OCI-LY1 (cell line): ENCODE data around the gene POLD4.
A peak's percentile ranks its signal among the peaks of the same experiment; 100 is the strongest.

Experiments
- H2AFZ ChIP-seq: fragments of 200-600 bp; sonication (generic), shearing (Covaris generic); 2 replicates; pipeline ENCODE4 v1.6.0; 2014; ENCODE audit warnings: antibody characterized with exemption, mild to moderate bottlenecking, low read length
- H3F3A ChIP-seq: fragments of 200-600 bp; sonication (generic), shearing (Covaris generic); 2 replicates; pipeline ENCODE4 v1.6.0; 2014; ENCODE audit warnings: mild to moderate bottlenecking, antibody characterized with exemption, low read length, moderate library complexity; ENCODE audit not compliant: insufficient read depth
- H3K27ac ChIP-seq: fragments of 200-600 bp; sonication (generic); 2 replicates; pipeline ENCODE4 v1.5.1; 2014; ENCODE audit warnings: low read length, mixed run types, mild to moderate bottlenecking, low read depth; ENCODE audit not compliant: poor library complexity, severe bottlenecking
- H3K27me3 ChIP-seq: fragments of 200-600 bp; sonication (generic); 2 replicates; pipeline ENCODE4 v1.6.0; 2014; ENCODE audit warnings: antibody characterized with exemption, mild to moderate bottlenecking, low read length, moderate library complexity; ENCODE audit not compliant: insufficient read depth
- H3K36me3 ChIP-seq: fragments of 200-600 bp; sonication (generic); 2 replicates; pipeline ENCODE4 v1.6.1; 2014; ENCODE audit warnings: mild to moderate bottlenecking, antibody characterized with exemption, low read length, moderate library complexity, mixed read lengths; ENCODE audit not compliant: insufficient read depth
- H3K4me1 ChIP-seq: fragments of 200-600 bp; sonication (generic); 2 replicates; pipeline ENCODE4 v1.5.1; 2014; ENCODE audit warnings: mild to moderate bottlenecking, low read length, moderate library complexity; ENCODE audit not compliant: insufficient read depth, severe bottlenecking
- H3K4me2 ChIP-seq: fragments of 200-600 bp; sonication (generic), shearing (Covaris generic); 2 replicates; pipeline ENCODE4 v1.6.1; 2014; ENCODE audit warnings: low read length
- H3K4me3 ChIP-seq: fragments of 200-600 bp; sonication (generic); 2 replicates; pipeline ENCODE4 v1.5.1; 2014; ENCODE audit warnings: low read length, low read depth, mild to moderate bottlenecking, mixed read lengths; ENCODE audit not compliant: poor library complexity, severe bottlenecking
- H3K79me2 ChIP-seq: fragments of 200-600 bp; shearing (Covaris generic); 2 replicates; pipeline ENCODE4 v1.6.1; 2016; ENCODE audit warnings: mixed run types, low read length, mixed read lengths; ENCODE audit not compliant: insufficient read depth
- H3K9ac ChIP-seq: fragments of 200-600 bp; sonication (generic), shearing (Covaris generic); 2 replicates; pipeline ENCODE4 v1.6.1; 2014; ENCODE audit warnings: mild to moderate bottlenecking, low read length, mixed read lengths
- H3K9me2 ChIP-seq: fragments of 200-600 bp; sonication (generic), shearing (Covaris generic); 2 replicates; pipeline ENCODE4 v1.6.1; 2014; ENCODE audit warnings: low read depth, mild to moderate bottlenecking, low read length, mixed read lengths
- H3K9me3 ChIP-seq: fragments of 200-600 bp; shearing (Covaris generic); 2 replicates; pipeline ENCODE4 v1.6.1; 2014; ENCODE audit warnings: low read length, mixed read lengths
- H4K20me1 ChIP-seq: fragments of 200-600 bp; sonication (generic), shearing (Covaris generic); 2 replicates; pipeline ENCODE4 v1.6.0; 2016; ENCODE audit warnings: mild to moderate bottlenecking, low read length; ENCODE audit not compliant: insufficient read depth
- CTCF ChIP-seq: fragments of 200-600 bp; sonication (generic), shearing (Covaris generic); IDR thresholded peaks from 2 replicates; pipeline ENCODE4 v1.5.1; 2017; ENCODE audit warnings: mild to moderate bottlenecking, antibody characterized with exemption, low read length, moderate library complexity, mixed read lengths
- EZH2 ChIP-seq: fragments of 200-600 bp; sonication (generic), shearing (Covaris generic); IDR thresholded peaks from 2 replicates; pipeline ENCODE4 v1.8.0; 2017; ENCODE audit warnings: borderline replicate concordance, mixed run types, mild to moderate bottlenecking, antibody characterized with exemption, low read length, moderate library complexity, mixed read lengths

POLD4 gene

DNA sequence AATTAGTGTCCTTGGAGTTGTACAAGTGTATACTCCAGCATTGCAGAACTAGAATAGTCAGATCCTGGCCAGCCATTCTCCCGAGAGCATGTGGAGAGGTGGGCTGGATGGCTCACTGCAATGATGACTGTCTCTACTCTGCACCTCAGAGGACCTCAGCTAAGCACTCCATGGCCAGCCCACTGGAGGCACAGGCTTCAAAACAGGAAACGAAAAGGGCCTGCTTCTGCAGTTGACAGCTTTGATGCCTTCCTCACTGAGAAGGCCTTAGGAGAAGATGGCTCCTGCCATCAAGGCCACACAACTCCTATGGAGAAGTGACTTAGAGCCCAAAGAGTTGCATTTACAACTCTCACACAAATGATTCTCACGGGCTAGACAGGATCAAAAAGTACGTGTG, 9.1 kb downstream of the POLD4 start:
- peaks cover 25% of the 10 kb centered on the region for H3K4me1 ChIP-seq
- H3K9me2 ChIP-seq, result no peaks in the 10 kb centered on the region
- H3K79me2 ChIP-seq, result no peaks in the 10 kb centered on the region
- no peak overlapping the region; the same call in 1 of the 2 replicates for H3K4me2 ChIP-seq
- no peaks in the 10 kb centered on the region for H4K20me1 ChIP-seq
- H3K36me3 ChIP-seq, result no peaks in the 10 kb centered on the region
- no peak overlapping the region for H2AFZ ChIP-seq
- no peak overlapping the region for H3K9ac ChIP-seq
- TF ChIP-seq CTCF (no peak), EZH2 (no peak)
- H3F3A ChIP-seq, result no peaks in the 10 kb centered on the region
- no peaks in the 10 kb centered on the region for H3K9me3 ChIP-seq
- H3K4me3 ChIP-seq, result no peak overlapping the region
- H3K27ac ChIP-seq, result peak overlapping the region; percentile 49
- no peaks in the 10 kb centered on the region for H3K27me3 ChIP-seq

GRCh38 chr11:67337257-67337656, 16.1 kb downstream of the POLD4 start:
- Histone ChIP-seq H3K4me2 (no peak overlapping the region), H4K20me1 (no peaks in the 10 kb centered on the region), H3K27ac (no peak overlapping the region), H3F3A (no peaks in the 10 kb centered on the region), H3K4me3 (no peak overlapping the region), H2AFZ (no peak overlapping the region), H3K27me3 (no peaks in the 10 kb centered on the region), H3K9me2 (no peaks in the 10 kb centered on the region), H3K79me2 (no peaks in the 10 kb centered on the region), H3K9me3 (no peaks in the 10 kb centered on the region), H3K4me1 (no peaks in the 10 kb centered on the region), H3K9ac (no peak overlapping the region), H3K36me3 (no peaks in the 10 kb centered on the region)
- TF ChIP-seq EZH2, result no peak

GRCh38 chr11:67332081-67332691, 21.2 kb downstream of the POLD4 start:
- Histone ChIP-seq H3K27me3 (no peaks in the 10 kb centered on the region), H2AFZ (no peak overlapping the region), H4K20me1 (no peaks in the 10 kb centered on the region), H3F3A (no peaks in the 10 kb centered on the region), H3K9me2 (no peaks in the 10 kb centered on the region), H3K36me3 (no peaks in the 10 kb centered on the region), H3K27ac (no peak overlapping the region), H3K79me2 (no peaks in the 10 kb centered on the region), H3K9ac (no peak overlapping the region), H3K4me2 (no peak overlapping the region), H3K4me1 (no peaks in the 10 kb centered on the region), H3K9me3 (no peaks in the 10 kb centered on the region), H3K4me3 (no peak overlapping the region)
- no peak for TF ChIP-seq EZH2

DNA sequence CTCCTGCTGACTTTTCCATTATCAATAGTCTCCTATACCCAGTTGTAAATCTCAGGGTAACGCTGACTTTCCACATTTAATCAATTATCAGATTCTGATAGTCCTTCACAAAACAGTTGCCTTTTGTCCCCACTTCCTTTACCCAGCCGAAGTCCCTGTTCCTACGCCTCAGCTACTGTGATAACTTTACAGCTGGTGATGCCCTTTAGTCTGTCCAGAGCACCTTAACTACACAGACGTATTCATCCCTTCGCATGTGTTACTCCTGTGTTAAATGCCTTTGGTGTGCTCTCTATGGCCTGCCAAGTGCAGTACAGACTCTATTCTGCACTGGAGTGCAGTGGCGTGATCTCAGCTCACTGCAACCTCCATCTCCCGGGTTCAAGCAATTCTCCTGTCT, 29.8 kb downstream of the POLD4 start:
- no peak overlapping the region for H3K4me2 ChIP-seq
- no peak overlapping the region for H3K4me3 ChIP-seq
- no peaks in the 10 kb centered on the region for H3K27me3 ChIP-seq
- no peak overlapping the region for H3K27ac ChIP-seq
- H2AFZ ChIP-seq, result no peak overlapping the region
- no peaks in the 10 kb centered on the region for H4K20me1 ChIP-seq
- H3K36me3 ChIP-seq, result no peaks in the 10 kb centered on the region
- no peak overlapping the region for H3K9ac ChIP-seq
- peaks cover 4% of the 10 kb centered on the region for H3K4me1 ChIP-seq
- no peaks in the 10 kb centered on the region for H3F3A ChIP-seq
- no peaks in the 10 kb centered on the region for H3K9me3 ChIP-seq
- H3K9me2 ChIP-seq, result no peaks in the 10 kb centered on the region
- no peaks in the 10 kb centered on the region for H3K79me2 ChIP-seq
- TF ChIP-seq CTCF, result no peak
- TF ChIP-seq EZH2, result no peak
